Subcutaneous adipose tissue (tissue), 4 donors: ENCODE data around the gene RTTN. TPM values are rescaled to one million over a fixed set of nuclear protein-coding genes. Genes with fewer than 3 reads are reported as not detected.

Source experiments
- total RNA-seq, 4 donors: library from RNA; depleted of rRNA; stranded (reverse); fragments of >200 nt; gene quantifications; one replicate each; pipeline ENCODE4 v1.1.0, GENCODE V29; 2016
- TF ChIP-seq, protein P1 (sequence below): fragments of 450-650 bp; IDR thresholded peaks from one replicate; pipeline ENCODE4 v1.5.1; 2016; ENCODE audit warnings: low read depth, mild to moderate bottlenecking, control low read depth, antibody characterized with exemption, moderate library complexity

The RTTN gene
- total RNA-seq, 4 donors from 2014 or later, result 13.1 to 24.1 (median 19.9) TPM

DNA sequence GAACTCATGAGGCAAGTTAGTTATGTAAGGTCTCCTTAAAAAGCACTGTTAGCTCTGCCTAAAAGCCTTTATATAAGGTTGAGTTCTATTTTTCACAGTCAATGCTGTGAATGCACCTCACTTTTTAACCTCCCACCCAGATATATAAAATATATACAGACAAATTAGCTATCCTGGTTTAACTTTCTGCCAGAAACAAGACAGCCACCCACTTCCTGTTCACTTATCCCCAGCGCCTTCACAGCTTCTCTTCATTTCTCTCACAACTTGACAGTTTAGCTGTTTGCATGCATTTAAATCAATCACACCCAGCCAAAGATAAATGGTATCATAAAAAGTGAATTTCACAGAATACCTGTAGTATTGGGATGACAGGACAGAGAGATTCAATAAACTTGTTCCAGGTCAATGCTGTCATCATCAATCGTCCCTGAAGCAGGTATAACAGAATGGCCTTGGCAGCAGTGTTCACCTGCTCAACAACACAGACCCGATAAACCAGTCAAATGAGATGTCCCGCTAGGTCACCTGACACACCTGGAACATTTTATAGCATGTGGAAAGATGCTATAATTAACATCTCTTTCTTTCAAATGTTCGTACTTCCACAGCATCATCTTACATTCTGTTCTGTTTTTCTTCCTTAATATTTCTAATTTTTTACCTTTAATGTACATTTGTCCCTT, 55.7 kb downstream of the RTTN start:
- TF ChIP-seq, protein P1, sequence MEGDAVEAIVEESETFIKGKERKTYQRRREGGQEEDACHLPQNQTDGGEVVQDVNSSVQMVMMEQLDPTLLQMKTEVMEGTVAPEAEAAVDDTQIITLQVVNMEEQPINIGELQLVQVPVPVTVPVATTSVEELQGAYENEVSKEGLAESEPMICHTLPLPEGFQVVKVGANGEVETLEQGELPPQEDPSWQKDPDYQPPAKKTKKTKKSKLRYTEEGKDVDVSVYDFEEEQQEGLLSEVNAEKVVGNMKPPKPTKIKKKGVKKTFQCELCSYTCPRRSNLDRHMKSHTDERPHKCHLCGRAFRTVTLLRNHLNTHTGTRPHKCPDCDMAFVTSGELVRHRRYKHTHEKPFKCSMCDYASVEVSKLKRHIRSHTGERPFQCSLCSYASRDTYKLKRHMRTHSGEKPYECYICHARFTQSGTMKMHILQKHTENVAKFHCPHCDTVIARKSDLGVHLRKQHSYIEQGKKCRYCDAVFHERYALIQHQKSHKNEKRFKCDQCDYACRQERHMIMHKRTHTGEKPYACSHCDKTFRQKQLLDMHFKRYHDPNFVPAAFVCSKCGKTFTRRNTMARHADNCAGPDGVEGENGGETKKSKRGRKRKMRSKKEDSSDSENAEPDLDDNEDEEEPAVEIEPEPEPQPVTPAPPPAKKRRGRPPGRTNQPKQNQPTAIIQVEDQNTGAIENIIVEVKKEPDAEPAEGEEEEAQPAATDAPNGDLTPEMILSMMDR, result no peak

DNA sequence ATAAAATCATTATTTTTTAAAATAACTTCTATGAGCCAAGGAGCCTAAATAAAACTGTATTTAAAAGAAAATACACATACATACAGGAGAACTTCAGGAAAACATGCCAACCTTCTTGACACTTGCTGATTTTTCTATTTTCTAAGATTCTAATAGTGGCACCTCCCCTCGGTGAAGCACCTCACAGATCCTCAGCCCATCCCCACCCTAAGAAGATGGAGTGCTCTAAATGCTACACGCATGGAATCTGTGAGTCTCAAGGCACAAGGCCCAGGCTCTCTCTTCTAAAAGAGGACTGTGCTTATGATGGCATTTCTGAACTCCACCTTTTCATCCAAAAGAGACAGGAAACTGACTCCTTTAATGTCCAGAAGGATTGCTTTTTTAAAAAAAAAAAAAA, 56.3 kb downstream of the RTTN start:
- TF ChIP-seq, protein P1, result no peak

DNA sequence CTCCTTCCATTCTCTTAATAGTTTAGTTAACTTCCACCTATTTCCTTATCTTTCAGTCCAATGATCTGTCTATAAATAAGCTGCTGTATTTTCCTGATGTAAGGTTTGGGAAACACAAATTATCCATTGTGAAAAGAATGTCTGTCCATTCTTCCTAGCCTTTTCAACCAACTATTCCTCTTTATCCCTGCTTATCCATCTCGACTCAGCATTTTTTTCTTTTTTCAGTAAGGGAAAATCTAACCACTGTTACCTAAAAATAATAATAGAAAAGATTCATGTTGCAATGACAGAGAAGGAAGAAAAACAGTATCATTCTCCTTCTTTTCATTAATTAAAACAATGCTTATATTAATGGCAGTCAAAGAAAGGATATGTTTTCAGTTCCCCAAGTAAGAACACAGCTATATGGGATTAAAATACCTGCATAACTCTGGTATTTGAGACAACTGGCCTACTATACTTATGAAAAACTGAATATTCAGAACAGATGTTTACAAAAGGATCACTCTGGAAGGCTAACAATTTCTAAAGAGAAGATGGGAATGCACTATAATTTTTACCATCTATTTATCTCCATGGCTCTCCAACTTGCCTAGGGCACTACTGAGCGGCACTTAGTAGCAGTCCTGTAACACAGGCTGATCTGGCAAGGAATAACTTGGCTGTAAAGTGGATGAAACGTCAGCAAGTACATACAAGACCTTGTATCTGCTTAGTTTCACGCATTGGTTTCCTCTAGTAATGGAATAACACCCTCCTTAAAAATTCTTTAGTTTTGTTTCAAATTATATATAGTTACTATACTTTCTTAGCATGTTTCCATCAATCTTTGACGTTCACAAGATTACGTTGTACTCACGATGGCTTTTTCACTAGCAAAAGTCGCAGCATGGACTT, 57.2 kb downstream of the RTTN start:
- TF ChIP-seq, protein P1, result no peak

DNA sequence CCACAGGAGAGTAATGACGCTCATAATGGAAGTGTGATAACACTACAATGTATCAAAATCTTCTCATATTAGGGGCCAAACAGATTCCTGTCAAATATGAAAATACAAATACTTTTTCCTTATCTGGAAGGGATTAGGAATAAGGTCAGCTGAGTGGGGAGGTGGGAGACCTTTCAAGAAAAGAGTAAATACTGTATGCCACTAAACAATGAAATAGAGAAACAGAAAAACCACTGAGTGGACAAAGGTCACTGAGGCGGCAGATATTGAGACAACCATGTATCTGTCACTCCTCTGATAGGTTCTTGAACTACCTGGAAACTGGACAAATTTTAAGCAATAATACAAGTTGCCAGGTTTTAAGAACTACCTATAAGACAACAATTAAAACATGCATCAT, 59.3 kb downstream of the RTTN start:
- TF ChIP-seq, protein P1, result no peak

DNA sequence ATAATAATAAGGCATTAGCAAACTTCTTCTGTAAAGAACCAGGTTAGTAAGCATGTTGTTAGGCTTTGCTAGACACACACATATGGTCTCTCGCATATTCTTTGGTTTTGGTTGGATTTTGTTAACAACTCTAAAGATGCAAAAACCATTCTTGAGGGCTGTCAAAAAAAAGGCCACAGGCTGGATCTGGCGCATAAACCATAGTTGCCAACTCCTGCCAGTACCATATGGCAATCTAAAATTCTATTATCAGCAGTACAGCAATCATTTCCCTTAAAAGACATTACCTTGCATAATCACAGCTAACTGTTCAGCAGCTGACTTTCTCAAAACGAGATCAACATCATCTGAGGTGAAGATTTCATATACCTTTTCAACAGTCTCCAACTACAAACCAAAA, 63.5 kb downstream of the RTTN start:
- TF ChIP-seq, protein P1, result no peak

DNA sequence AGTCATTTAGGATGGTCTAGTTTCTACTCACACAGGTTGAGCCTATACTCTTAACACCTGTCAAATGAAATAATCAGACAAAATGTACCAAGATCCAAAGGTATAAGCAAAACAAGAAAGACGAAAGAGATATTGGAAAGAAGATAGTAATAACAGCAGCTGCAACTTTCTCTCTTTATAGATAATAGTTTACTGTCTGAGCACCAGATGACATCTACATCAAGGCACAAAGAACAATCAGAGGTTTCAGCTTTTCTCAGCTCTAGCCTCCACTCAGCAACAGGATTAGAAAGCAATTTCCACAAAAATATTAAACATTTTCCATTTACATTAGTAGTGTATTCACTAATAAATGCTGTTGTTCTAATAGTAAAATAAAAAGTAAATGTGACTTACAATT, 66.3 kb downstream of the RTTN start:
- TF ChIP-seq, protein P1, result no peak

DNA sequence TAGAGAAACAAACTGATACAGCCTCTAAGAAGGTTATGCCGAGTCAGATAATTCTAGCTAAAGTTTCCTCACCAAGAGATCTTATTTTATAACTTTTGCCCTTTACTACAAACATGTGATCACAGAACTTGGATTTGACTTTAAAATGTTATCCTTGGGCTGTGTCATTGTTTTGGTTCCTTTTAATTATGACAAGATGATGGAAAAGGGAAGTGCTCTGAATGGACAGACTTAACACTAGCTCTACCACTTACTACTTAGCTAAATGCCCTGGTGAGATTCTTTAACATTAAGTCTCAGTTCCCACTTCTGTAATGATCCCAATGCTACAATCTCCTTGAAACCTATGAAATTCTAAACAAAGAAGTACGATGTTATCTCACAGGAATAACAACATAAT, 69.9 kb downstream of the RTTN start:
- TF ChIP-seq, protein P1, result no peak
